ENCODE data around the gene SPATA7. TPM values are rescaled to one million over a fixed set of nuclear protein-coding genes. Genes with fewer than 3 reads are reported as not detected.

The SPATA7 gene
- total RNA-seq, 1 experiment from 2014 or later, result 8.0 TPM

- TF ChIP-seq PRRX2 (CRISPR knock-in tag; IDR thresholded peaks at IDR 0.05) (no peak), ZNF512 (CRISPR knock-in tag; IDR thresholded peaks at IDR 0.05; ENCODE audit: borderline replicate concordance) (no peak), ZBTB43 (CRISPR knock-in tag; IDR thresholded peaks at IDR 0.05) (no peak)
Observed at GRCh38 chr14:88411039-88411438, 25.6 kb downstream of the SPATA7 start (continued).

GRCh38 chr14:88417594-88417993 lies 32.1 kb downstream of the SPATA7 start:
- H3K4me1 Mint-ChIP-seq, result no peaks in the 10 kb centered on the region
- ChIA-PET POLR2A (no interaction called here), CTCF (no interaction called here)
- no peak overlapping the region for H3K27ac Mint-ChIP-seq
- H3K9me3 Mint-ChIP-seq, result peaks cover 28% of the 10 kb centered on the region
- ATAC-seq (no peak), DNase-seq (ENCODE audit: low spot score) (no peak)
- peaks cover 24% of the 10 kb centered on the region for H3K36me3 Mint-ChIP-seq
- TF ChIP-seq E2F5 (CRISPR knock-in tag; IDR thresholded peaks at IDR 0.05) (no peak), CBFB (CRISPR knock-in tag; IDR thresholded peaks at IDR 0.05; ENCODE audit: low read depth) (no peak), PREB (CRISPR knock-in tag; IDR thresholded peaks at IDR 0.05; ENCODE audit: borderline replicate concordance) (no peak), E2F1 (CRISPR knock-in tag; IDR thresholded peaks at IDR 0.05) (no peak), ZNF219 (CRISPR knock-in tag; IDR thresholded peaks at IDR 0.05; ENCODE audit: borderline replicate concordance) (no peak), TEAD4 (CRISPR knock-in tag; IDR thresholded peaks at IDR 0.05) (no peak), NFATC4 (CRISPR knock-in tag; IDR thresholded peaks at IDR 0.05) (no peak), NFYB (CRISPR knock-in tag; conservative IDR thresholded peaks at IDR 0.05; ENCODE audit: low read depth) (no peak), NR2C2 (CRISPR knock-in tag; IDR thresholded peaks at IDR 0.05) (no peak), FOXP1 (CRISPR knock-in tag; IDR thresholded peaks at IDR 0.05; ENCODE audit: borderline replicate concordance) (no peak), E2F4 (CRISPR knock-in tag; IDR thresholded peaks at IDR 0.05; ENCODE audit: borderline replicate concordance, low read depth) (no peak), PRDM15 (CRISPR knock-in tag; IDR thresholded peaks at IDR 0.05) (no peak), TCF7 (CRISPR knock-in tag; IDR thresholded peaks at IDR 0.05; ENCODE audit: low read depth) (no peak), ZNF423 (CRISPR knock-in tag; IDR thresholded peaks at IDR 0.05) (no peak)
- H3K27me3 Mint-ChIP-seq (ENCODE audit: low read depth), result no peaks in the 10 kb centered on the region
- H3K4me3 Mint-ChIP-seq, result no peak overlapping the region

All from WTC11 (cell line).